ENCODE results near the gene GMDS. TPM values are rescaled to one million over a fixed set of nuclear protein-coding genes. Genes with fewer than 3 reads are reported as not detected.

The GMDS gene
- total RNA-seq, 4 donors from 2014 or later: 197 to 375 (median 215) TPM

DNA sequence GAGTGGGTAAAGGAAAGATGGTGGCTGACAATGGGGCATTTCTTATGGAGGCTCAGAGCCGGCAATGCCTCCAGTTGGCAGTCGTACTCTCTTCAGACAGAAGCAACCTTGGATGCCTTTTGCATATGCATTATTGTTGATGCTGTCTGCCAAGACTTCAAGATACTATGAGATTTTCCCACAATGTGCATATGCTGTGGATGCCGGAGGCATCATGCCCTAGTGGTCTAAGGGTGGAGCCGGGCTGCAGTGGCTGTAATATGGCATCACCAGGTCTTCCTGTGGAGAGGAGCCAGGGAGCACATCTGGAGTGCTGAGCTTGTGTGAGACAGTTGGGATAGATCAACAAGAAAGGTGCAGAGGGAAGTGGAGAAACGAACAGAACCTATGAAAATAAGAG, 530.8 kb downstream of the GMDS start:
- DNase-seq: no peak
- no peak overlapping the region for H3K27ac ChIP-seq
- no peaks in the 10 kb centered on the region for H3K4me1 ChIP-seq
- H3K36me3 ChIP-seq: no peaks in the 10 kb centered on the region
- no peak overlapping the region for H3K4me3 ChIP-seq
- H3K9me3 ChIP-seq: no peaks in the 10 kb centered on the region
- TF ChIP-seq, protein P1, sequence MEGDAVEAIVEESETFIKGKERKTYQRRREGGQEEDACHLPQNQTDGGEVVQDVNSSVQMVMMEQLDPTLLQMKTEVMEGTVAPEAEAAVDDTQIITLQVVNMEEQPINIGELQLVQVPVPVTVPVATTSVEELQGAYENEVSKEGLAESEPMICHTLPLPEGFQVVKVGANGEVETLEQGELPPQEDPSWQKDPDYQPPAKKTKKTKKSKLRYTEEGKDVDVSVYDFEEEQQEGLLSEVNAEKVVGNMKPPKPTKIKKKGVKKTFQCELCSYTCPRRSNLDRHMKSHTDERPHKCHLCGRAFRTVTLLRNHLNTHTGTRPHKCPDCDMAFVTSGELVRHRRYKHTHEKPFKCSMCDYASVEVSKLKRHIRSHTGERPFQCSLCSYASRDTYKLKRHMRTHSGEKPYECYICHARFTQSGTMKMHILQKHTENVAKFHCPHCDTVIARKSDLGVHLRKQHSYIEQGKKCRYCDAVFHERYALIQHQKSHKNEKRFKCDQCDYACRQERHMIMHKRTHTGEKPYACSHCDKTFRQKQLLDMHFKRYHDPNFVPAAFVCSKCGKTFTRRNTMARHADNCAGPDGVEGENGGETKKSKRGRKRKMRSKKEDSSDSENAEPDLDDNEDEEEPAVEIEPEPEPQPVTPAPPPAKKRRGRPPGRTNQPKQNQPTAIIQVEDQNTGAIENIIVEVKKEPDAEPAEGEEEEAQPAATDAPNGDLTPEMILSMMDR (IDR thresholded peaks at IDR 0.05): no peak
- TF ChIP-seq POLR2A (IDR thresholded peaks at IDR 0.05): no peak
- no peaks in the 10 kb centered on the region for H3K27me3 ChIP-seq

DNA sequence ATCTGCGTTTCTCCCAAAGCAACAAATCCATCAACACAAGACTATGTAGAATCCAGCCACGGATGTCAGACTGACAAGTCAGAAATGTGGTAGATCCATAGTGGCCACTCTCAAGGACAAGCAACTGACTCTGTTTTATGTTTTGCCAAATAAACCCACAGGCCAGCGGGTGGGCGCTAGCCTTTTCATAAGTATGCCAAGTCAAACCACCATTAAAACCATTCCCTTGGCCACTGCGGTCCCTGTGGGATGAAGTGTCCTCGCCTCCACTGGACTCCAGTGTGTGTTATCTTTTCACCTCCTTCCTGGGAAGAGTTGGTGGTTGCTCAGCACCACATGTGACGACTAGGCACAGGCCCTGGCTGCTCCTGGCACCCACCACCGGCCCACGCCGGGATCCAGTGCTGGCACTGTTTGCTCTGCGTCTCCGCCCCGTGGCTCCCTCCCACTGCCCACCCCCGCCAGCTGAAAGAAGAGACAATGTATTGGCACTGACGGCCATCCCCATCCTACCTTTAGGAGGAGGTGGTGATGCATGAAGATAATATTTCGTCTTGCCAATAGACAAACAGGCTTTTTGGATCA, 532.3 kb downstream of the GMDS start:
- no peak for TF ChIP-seq POLR2A (IDR thresholded peaks at IDR 0.05)
- TF ChIP-seq, protein P1 (IDR thresholded peaks at IDR 0.05): no peak

DNA sequence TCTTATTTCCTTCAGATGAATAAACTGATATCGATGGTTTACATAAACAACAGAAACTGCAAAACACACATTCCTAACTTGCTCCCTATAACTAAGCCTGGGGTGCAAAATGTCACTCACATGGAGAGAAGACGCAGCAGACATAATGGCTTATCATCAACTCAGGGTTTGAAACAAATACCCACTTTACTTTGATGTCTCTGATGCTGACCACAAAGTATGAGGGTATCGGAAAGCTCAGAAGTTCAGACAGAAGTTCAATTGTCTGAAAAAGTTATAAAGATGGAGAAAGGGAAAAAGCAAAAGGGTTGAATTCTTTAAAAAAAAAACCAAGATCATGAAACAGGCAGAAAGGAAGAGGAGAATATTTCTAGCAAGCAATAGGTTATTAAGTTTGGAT, 533.0 kb downstream of the GMDS start:
- no peak for TF ChIP-seq POLR2A (IDR thresholded peaks at IDR 0.05)
- TF ChIP-seq, protein P1 (IDR thresholded peaks at IDR 0.05): no peak
- Histone ChIP-seq H3K27me3 (no peaks in the 10 kb centered on the region), H3K4me1 (no peaks in the 10 kb centered on the region), H3K36me3 (no peaks in the 10 kb centered on the region), H3K27ac (no peak overlapping the region), H3K9me3 (no peaks in the 10 kb centered on the region), H3K4me3 (no peak overlapping the region)
- DNase-seq: no peak

More for the DNA sequence above, 532.3 kb downstream of the GMDS start:
- Histone ChIP-seq H3K27me3 (no peaks in the 10 kb centered on the region), H3K4me3 (no peak overlapping the region), H3K36me3 (no peaks in the 10 kb centered on the region), H3K4me1 (no peaks in the 10 kb centered on the region), H3K27ac (no peak overlapping the region), H3K9me3 (no peaks in the 10 kb centered on the region)
- no peak for DNase-seq

DNA sequence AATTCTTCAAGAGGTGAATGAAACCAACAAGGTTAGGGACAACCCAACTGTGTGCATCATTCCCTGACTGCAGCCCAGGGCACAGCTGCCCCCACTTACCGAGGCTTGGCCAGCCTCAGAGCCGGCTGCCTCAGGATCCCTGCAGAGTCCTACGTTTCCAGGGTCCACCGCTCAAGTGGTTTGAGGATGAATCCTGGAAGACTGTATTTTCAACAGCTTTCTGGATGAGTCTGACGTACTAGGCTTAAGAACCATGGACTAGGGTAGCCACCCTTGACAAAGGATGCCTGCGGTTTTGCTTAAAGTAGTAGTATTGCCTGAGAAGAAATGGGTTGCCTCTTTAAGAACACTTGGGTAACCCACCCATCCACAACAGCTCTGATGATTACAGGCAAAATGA, 534.3 kb downstream of the GMDS start:
- Histone ChIP-seq H3K4me3 (no peak overlapping the region), H3K27ac (no peak overlapping the region), H3K9me3 (no peaks in the 10 kb centered on the region), H3K4me1 (no peaks in the 10 kb centered on the region), H3K36me3 (no peaks in the 10 kb centered on the region), H3K27me3 (no peaks in the 10 kb centered on the region)
- TF ChIP-seq, protein P1 (IDR thresholded peaks at IDR 0.05): no peak
- no peak for TF ChIP-seq POLR2A (IDR thresholded peaks at IDR 0.05)
- no peak for DNase-seq

DNA sequence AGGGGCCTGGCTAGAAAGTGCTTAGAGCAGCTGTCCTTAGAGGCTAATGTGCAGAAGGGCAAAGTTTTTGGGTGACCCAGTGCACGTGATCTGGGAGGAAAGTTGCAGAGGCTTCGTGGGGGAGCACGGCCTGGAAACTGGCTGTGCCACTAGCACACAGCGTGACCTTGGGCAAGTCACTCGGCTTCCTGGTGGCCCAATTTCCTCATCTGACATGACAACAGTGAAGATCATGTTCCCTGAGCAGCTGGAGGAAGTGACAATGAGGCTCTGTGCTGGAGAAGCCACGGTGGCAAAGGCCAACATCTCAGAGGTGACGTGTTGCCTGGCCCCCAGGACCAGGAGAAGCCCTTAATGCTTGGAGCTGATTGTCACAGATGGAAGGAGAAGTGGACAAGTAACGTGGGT, 536.2 kb downstream of the GMDS start:
- Histone ChIP-seq H3K9me3 (no peaks in the 10 kb centered on the region), H3K4me3 (no peak overlapping the region), H3K27me3 (no peaks in the 10 kb centered on the region), H3K4me1 (no peaks in the 10 kb centered on the region), H3K36me3 (no peaks in the 10 kb centered on the region), H3K27ac (no peak overlapping the region)
- TF ChIP-seq, protein P1 (IDR thresholded peaks at IDR 0.05): no peak
- no peak for TF ChIP-seq POLR2A (IDR thresholded peaks at IDR 0.05)
- no peak for DNase-seq

DNA sequence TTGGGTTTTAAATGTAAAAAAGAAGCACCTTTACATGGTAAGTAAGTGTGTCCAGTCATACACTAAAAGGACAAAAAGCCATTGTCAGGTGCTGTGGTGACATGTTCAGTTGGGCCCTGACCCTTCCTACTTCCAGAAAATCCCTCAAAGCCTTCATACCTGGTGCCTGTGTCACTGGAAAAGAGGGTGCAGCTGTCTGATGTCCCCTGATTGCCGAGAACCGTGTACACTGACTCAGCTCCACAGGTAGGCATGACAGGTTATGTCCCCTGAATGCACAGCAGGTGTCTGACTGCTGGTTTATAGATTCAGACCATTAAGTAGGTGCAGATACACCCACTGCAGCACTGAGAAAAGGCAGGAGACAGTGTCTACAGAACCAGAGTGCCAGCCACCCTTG, 536.6 kb downstream of the GMDS start:
- no peak overlapping the region for H3K4me3 ChIP-seq
- H3K4me1 ChIP-seq: no peaks in the 10 kb centered on the region
- no peak for DNase-seq
- TF ChIP-seq, protein P1 (IDR thresholded peaks at IDR 0.05): no peak
- TF ChIP-seq POLR2A (IDR thresholded peaks at IDR 0.05): no peak
- no peaks in the 10 kb centered on the region for H3K36me3 ChIP-seq
- no peaks in the 10 kb centered on the region for H3K27me3 ChIP-seq
- H3K9me3 ChIP-seq: no peaks in the 10 kb centered on the region
- no peak overlapping the region for H3K27ac ChIP-seq

Data from Peyer's patch (tissue), 4 donors.